NCI-H2081 treated with DMSO at 0.1 percent for 48 hours (cell line): ENCODE measurements around the gene RIT2.

Experiments used
- DNase-seq: peaks from one replicate; lab custom pipeline; 2025; lab: John Stamatoyannopoulos, UW

The RIT2 gene

DNA sequence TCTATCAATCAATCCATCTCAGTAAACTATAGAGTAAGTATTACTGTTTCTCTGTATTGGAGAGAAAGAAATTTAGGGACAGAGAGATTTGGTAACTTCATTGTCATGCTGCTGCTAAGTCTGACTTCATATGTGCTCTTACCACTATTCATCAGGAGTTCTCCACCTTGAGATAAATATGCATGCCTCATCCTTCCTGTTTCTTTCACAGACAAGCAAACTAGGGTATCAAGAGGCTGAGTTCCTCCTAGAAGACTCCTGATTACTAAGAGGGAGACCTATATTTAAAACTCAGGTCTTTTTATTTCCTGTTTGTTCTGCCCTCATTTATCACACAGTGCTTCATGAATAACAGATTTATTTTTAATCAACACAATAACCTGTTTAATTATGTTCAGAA is 34.1 kb downstream of the RIT2 start:
- DNase-seq = no peak

DNA sequence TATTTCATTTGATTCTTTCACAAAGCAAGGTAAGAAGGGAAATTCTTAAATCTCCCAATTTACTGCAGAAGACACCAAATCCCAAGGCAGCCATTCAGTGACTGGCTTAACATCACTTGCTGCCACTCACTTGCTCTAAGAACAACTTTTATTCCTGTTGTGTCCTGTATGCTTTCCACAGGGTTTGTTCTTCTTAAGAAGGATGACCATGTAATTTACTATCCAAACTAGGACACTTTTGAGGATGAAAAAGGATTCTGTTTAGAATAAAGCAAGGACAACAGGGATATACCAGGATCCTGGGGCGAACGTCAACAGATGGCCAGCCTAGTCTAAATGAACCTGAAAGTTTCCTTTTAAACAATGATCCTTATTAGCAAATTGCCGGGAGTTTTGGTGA is 34.8 kb downstream of the RIT2 start:
- DNase-seq = no peak

DNA sequence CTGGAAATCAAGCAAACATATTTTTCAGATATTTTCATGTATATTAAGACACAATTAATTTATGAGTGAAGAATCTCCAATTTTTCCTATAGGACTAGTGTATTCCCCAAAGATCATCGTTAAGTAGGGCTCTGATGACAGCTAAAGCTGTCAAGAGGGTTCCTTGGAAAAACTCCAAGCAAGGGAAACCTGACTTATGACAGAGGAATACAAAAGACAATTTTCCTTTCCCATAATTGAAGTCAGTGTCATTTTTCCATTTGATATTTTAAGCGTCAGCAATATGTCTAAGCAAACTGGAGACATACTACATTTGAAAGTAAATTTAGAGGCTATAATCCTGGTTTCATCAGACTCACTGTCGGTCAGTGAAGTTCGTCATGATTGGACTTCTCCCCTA is 36.1 kb downstream of the RIT2 start:
- DNase-seq = no peak

DNA sequence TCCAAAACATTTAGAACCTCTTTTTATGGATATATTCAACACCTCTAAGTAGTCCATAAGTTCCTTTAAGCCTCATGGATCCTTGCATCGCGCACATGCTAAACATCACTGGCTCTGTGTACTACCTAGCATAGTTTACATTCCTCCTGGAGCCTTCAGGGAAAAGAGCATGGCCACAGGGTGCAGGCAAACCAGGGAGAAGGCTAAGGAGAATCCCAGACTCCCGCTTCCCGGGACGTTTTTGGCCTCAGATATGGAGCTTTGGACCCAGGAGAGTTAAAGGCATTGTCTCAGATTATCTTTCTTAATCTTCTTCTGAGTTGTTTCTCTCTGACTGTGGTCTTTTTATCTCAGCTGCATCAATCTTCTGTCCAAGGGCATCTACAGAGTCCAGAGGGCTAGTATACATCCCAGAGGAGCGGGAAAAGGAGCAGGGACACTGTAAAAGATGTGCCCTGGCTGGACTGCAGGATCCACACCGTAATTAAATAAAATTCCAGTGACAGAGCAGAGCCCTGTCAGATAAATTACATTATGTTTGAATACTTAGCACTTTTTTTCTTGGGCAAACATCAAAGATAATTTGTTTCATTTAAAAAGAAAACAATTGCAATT is 36.9 kb downstream of the RIT2 start:
- no peak for DNase-seq

DNA sequence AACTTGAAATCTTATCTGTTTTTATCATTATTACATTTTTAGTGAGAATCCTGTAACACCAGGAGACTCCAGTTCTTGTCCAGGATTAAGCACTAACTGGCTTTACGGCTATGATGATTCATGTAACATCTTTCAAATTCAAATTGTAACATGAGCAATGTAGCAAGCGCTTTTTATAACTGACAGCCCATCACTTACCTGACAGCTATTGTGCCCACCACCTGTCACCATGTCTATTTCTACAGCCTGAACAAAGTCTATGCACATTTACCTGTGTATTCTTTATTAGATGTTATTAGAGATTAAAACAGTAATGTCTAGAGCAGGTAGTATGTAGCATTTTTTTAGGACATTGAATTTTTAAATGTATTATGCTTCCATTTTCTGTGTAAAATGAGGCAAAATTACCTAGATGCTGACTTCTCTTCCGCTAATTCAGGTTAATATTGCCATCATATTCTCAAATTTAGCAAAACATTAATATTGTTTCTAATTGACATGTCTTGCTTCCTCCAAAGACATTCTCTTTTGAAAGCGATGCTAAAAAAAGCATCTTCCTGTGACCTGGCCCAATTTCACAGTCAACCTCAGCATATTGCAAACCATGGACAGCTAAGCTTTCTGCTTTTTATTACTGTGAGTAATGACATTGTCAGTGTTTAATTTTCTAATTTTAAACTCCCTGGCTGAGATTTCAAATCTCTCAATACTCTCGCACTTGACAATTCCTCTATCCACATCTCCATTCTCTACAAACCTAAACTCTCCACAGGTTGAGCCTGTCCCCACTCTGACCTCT is 37.8 kb downstream of the RIT2 start:
- DNase-seq = no peak

DNA sequence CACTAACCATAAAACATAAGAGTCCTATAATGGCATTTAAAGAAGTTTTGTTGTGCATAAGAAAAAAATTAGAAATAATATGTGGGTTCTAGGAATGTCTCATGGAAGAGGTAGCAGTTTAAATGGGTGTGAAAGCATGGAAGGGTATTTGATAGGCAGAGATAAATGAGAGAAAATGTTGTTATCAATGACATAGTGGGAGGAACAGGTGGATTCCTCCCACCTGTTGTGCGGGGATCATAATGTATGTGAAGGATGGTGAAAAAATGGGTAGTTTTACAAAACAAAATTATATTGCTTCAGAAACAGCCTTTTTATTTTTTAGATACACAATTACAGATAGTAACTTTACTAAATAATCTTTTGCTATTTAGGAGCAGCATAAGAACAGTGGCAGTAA is 41.7 kb downstream of the RIT2 start:
- DNase-seq = no peak

DNA sequence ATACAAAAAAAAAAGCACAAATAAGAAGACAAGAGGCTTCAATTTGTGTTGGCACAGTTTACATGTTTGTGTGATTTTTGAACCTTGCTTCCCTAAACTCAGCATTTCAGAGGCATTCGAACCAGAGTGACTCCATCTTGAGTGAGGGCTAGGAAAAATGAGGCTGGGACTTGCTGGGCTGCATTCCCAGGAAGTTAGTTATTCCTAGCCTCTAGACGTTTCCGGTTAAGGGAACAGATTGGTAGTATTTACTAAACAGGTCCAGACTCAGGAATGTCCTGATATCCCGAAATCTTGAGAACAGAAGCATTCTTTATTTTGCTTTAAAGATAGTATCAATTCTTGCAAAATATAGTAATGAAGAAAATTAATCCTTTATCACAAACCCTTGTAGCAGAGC is 46.7 kb downstream of the RIT2 start:
- DNase-seq = no peak

DNA sequence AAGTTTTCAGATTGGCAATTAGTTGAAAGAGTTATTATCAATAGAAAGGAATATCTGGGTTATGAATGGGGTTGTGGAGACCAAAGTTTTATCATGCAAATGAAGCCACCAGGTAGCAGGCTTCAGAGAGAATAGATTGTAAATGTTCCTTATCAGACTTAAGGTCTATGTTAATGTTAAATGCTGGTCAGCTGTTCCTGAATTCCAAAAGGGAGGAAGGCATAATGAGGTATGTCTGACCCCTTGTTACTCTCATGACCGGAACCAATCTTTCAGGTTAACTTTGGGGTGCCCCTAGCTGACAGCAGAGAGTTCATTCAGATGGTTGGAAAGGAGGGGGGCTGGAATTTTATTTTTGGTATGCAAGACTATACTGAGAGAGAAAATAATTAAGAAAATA is 47.9 kb downstream of the RIT2 start:
- DNase-seq = no peak

DNA sequence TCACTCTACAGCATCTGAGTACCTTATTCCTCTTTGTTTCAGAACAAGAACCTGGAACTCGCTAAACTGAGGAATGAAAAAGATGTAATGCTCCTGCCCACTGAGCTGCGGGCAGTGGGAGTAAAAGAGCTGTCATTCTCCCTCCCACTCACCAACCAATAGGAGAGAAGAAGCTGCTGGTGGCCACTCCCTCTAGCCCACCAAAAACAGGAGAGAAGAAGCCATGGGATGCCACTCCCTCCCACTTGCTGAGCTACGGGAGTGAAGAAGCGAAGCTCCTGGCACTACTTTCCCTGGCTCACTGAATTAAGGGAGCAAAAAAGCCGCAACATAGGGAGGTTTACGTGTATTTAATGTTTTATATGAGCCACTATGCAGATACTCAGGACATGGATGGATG is 53.7 kb downstream of the RIT2 start:
- DNase-seq = no peak

DNA sequence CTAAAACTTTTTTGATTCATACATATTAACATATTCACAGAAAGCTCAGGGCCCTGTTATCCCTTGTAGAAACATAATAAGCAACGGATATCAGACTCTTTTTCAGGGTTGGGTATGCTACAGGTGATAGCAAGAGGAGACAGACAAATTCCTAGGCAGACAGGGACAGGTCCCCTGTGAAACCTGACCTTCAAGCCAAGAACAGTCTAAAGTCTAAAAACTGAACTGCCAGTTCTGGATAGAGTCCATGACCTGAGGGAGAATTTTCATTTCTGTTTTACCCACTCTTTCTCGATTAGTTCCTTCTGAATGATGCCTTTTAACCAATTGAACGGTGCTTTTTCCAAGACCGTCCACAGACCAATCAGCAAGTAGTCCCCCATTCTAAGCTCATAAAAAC is 54.2 kb downstream of the RIT2 start:
- no peak for DNase-seq

DNA sequence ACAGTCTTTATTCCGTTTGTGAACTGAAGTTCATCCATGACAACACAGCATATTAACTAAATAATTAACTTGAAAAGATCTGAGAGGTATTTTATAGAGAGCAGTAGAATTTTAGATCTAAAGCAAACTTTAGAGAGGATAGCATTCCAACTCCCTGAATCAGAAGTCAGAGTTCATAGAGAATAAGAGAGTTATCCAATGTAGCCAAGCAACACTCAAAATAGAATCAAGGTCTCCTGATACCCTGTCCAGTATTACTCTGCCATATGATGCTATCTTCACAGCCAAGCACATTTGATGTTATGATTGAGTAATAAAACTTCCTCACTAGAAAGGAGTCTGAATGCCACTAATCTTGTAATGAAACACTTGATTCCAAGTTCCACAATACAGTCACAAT is 55.5 kb downstream of the RIT2 start:
- DNase-seq = no peak

DNA sequence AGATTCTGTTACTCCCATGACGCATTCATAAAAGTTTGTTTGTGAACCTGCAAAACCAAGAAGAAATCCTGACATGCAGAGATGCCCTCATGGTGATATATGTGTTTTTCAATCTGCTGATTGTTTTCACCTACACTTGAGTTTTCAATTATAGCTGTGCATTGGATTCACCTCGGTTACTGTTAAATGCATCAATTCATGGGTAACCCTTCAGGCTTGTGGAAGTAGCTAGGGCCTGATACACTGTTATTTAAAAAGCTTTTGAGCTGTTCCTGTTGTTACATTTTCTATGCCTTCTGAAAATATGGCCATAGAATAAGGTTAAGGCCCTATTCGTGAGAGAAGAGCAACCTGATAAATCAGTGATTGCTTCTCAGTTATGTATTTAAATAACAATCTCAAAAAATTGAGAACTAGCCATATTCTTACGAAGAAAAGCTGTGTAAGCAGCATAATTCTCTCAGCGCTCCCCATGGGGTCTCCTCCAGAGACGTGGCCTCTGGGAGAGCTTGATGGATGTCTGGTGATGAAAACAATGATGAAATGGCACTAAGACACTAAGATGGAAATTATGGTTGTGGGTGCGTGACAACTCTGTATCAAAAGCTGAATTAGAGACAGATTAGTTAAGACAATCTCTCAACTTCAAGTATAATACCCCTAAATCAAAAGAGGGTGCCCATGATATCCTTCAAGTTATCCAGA is 60.5 kb downstream of the RIT2 start:
- DNase-seq = no peak

DNA sequence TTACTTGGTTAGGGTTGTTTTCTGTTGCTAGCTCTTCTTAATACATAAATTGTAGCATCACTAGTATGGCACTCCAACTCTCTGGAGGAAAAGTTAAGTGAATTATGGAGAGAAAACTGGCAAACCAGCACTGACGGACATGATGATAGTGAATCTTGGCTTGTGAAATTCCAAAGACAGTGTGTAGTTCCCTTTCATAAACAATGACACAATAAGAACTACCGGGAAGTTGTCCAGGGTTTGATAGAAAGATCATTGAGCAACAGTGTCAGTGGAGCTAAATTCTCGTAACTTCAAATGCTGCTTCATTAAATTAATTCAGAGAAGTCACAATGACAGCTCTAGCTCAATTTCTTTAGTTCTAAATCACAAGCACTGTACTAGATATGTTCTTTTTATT is 66.5 kb downstream of the RIT2 start:
- DNase-seq = no peak

DNA sequence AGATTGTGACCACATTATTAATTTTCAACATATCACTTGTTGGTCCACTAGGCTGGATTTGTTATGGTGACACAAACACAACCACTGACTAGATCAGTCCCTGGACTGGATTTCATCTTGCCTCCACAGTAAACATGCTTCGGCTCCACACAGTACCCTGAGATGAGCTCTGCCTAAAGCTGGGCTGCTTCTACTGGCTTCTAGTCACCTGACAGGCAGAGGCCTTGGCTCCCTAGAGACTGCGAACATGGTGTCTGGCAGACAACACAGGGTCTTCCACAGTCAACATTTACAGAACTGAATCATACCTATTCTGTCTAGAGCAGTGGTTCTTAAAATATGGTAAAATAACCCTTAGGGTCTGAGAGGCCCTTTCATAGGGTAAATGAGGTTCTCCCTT is 69.2 kb downstream of the RIT2 start:
- no peak for DNase-seq

DNA sequence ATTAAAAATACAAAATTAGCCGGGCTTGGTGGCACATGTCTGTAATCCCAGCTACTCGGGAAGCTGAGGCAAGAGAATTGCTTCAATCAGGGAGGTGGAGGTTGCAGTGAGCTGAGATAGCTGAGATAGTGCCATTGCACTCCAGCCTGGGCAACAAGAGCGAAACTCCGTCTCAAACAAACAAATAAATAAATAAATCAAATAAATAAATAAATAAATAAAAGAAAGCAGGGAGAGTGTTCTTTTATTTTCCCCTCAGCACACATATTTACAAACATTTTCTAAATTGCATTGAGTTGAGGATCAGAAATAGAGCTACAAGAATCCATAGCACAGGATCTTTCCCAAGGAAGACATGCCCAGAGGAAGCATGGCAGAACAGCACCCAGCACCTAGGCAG is 71.9 kb downstream of the RIT2 start:
- DNase-seq = no peak

DNA sequence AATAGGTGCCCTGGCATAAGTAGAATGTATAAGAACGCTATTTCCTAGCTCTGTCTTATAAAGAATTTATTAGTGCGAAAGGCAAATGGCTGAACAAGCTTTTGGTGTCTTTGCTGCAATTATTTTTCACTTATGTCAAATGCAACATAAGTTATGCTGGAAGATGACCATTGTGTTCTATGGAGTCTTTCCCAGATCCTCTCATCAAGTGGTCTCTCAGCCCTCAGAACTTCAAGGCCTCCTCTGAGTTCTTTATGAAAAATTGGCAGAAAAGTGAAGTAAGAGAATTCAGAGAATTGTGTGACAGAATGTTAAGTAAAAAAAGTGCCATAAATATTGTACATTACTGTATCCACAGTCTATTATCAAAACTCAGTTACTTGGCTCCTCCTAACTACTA is 75.2 kb downstream of the RIT2 start:
- no peak for DNase-seq

DNA sequence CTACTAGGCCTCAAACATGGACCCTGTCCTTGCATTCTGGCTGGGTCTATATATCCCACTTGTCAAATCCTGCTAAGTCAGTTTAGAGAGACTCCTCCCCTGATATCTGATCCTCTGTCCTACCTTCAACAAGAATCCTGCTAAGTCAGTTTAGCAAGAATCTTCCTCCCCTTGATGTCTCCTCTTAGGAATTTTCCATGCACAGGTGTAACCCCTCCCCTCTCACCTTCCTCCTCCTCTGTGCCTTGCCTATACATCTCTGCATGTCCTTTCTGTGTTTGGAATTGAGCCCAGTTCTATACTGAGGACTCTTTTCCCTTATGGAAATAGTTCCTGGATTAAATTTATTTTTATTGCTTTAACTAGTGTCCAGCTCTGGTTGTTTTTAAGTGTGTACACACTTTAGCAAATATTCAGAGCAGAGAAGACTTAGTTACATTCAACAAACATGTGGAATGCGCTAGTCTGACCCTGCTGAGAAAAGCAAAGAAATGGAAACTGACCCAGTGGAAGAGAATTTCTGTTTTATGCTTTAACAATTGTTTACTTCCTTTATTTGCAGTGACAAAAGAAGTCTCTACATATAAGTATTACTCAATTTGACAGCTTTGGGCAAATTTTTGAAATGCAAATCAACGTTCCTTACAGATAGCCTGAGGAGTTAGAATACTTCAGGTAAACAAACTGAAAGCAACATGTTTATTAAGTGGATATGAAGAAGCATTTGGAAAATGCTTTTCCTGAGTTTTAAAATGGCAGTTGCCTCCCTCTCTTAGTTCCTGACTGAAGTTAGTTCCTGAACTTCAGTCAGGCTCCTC is 80.6 kb downstream of the RIT2 start:
- no peak for DNase-seq

DNA sequence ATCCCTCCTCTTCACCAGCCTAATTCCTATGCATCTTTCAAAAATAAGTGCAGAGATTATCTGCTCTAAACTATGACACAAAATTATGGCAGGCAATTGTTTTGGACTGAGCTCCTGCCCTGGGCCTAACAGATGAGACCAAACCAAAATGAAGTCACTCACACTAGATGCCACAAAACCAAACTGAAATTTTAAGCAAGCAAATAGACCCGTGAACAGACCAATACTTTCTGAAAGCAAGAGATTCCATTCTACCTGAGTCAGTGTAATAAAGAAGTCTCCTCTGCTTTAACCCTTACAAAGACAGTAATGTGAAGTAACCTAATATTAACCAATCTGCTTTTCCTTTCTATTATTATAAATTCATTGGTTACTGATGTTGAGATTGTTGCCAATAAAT is 84.3 kb downstream of the RIT2 start:
- DNase-seq = no peak

DNA sequence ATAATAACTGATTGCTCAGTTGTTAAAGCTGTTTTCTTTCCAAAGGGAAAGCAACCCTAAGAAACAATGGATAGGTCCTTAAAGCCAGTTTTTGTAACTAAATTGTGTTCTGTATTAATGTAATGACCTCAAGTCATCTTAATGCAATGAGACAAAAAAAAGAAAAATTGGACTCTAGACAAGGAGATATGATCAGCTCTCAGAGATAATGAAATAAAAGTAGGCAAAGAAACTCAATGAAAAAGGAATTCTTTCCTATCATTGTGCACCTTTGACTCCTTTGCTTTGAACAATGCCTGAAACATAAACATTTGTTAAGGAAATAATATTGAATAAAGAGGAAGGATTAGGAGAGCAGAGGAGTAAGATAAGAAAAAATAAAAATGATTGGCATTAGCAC is 86.1 kb downstream of the RIT2 start:
- no peak for DNase-seq

DNA sequence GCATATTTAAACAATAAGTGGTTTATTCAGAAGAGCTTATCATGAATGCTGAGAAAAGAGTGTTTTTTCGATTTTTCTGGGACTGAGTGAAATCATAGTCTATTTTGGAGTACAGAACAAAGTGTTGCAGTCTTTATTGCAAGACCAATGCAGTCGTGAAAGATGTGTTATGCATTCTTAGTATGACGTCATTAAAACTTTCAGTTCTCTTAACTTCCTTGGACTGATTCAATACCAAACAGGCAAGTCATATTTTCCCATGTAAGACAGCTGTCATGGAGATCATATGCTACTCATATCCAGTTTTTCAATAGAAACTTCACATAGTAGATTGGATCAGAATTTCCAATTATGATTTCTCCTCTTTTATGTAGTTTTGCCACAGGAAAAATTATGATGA is 92.6 kb downstream of the RIT2 start:
- DNase-seq = no peak

DNA sequence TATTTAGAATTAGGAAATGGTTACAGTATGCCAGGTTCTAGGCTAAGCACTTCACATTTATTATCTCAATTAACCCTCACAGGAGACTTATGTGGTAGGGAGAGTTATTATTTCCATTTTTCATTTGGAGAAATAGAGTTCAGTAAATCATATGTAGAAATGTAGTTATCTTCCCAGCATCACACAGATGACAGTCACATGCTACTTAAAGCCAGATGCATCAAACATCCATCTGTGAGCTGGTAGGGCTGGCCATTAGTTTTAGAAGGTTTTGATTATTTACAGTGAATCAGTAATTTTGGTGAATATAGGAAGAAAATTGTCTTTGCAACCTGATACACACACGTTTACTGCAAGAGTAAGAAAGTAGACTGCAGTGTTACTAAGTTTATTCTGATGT is 97.9 kb downstream of the RIT2 start:
- no peak for DNase-seq

DNA sequence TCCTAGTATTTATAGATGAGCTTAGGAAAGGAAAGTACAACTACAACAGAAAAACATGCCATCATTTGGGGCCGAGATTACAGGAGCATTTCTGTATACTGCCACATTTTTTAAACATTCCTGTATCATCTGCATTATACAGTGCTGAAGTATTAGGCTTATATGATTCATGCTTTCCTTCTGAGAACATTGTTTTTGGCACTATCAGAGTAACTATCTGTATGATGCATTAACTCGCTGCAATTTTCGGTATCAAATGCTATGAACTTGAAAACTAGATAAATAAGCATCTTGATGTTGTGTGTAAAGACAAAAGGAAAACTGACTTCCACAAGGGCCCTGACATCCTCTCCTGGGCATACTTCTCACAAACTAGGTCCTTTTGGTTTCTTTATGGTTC is 102.0 kb downstream of the RIT2 start:
- no peak for DNase-seq

DNA sequence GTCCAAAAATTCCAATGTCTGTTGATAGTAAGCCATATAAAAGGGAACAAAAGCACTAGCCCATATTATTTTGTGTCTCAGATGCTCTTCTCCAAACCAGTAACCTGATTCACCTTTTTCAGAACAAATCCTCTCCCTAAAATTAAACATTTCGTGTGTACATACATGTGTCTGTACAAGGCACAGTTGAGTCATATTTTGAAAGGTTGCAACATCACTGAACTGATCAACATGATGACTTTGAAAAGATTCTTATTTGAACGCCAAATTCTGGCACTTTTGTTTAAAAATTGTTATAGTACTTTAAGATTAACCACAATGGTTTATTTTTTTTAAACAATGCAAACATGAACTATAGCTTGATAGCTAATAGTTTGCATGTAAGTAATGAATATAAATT is 102.5 kb downstream of the RIT2 start:
- DNase-seq = no peak
